Gastrocnemius medialis (tissue), 4 donors: ENCODE data around the gene C2orf92. TPM values are rescaled to one million over a fixed set of nuclear protein-coding genes. Genes with fewer than 3 reads are reported as not detected.

ENCODE experiments used
- ATAC-seq, 2 donors: fragments of 150-250 bp; one replicate each; pipeline ENCODE4 v1.9.1; 2016
- DNase-seq, 2 donors: peaks; one replicate each; pipeline ENCODE4 v3.0.0-alpha.2; 2019
- H3K27ac ChIP-seq, 4 donors: fragments of 200-600 bp; sonication (generic); 1 replicate in 1 of 4; 2 replicates in 3 of 4; pipeline ENCODE4 v1.5.1; 2016 to 2018; ENCODE audit warnings: mild to moderate bottlenecking in 2 of 4, moderate library complexity in 1 of 4
- H3K27me3 ChIP-seq, 3 donors: fragments of 200-600 bp; sonication (generic) in 2 of 3; 1 replicate in 1 of 3; 2 replicates in 2 of 3; pipeline versions ENCODE4 v1.5.1 to v1.6.0; 2016 to 2019; ENCODE audit warnings: mild to moderate bottlenecking in 1 of 3, moderate library complexity in 1 of 3
- H3K36me3 ChIP-seq, 2 donors: fragments of 200-600 bp; sonication (generic) in 1 of 2; one replicate each; pipeline ENCODE4 v1.5.1; 2017 to 2018
- H3K4me1 ChIP-seq, 2 donors: fragments of 200-600 bp; sonication (generic) in 1 of 2; one replicate each; pipeline ENCODE4 v1.5.1; 2016 to 2017; ENCODE audit warnings: mild to moderate bottlenecking in 2 of 2
- H3K4me3 ChIP-seq, 4 donors: fragments of 200-600 bp; sonication (generic) in 3 of 4; 1 replicate in 1 of 4; 2 replicates in 3 of 4; pipeline ENCODE4 v1.5.1; 2016 to 2019; ENCODE audit warnings: mild to moderate bottlenecking in 2 of 4
- H3K9me3 ChIP-seq, 3 donors: fragments of 200-600 bp; sonication (generic) in 2 of 3; 1 replicate in 1 of 3; 2 replicates in 2 of 3; pipeline ENCODE4 v1.5.1; 2016 to 2019
- CTCF ChIP-seq, 5 experiments: fragments of 450-650 bp in 3 of 5; fragments of 200-600 bp in 2 of 5; sonication (generic) in 2 of 5; IDR thresholded peaks in 4 of 5; conservative IDR thresholded peaks in 1 of 5; 1 replicate in 4 of 5; 2 replicates in 1 of 5; pipeline ENCODE4 v1.5.1; 2016 to 2019; ENCODE audit warnings: antibody characterized with exemption in 5 of 5, mild to moderate bottlenecking in 3 of 5, moderate library complexity in 3 of 5
- POLR2A ChIP-seq, 2 donors: fragments of 450-650 bp; IDR thresholded peaks; one replicate each; pipeline ENCODE4 v1.6.1; 2017; ENCODE audit warnings: antibody characterized with exemption in 2 of 2, mild to moderate bottlenecking in 2 of 2, moderate library complexity in 2 of 2
- in situ Hi-C, 4 donors: fragments of 200-750 bp; cut with MboI; loops; one replicate each; pipeline versions ENCODE4 v1.15.0 to v1.8.0; 2017; ENCODE audit warnings: low sequenced_read_pairs in 4 of 4
- intact Hi-C: fragments of 100-400 bp; cut with DNase I; formaldehyde crosslinking; loops from one replicate; pipeline ENCODE4 v1.15.1; 2023; ENCODE audit warnings: low total_unique reads
- total RNA-seq, 4 donors: library from RNA; depleted of rRNA; stranded (reverse); fragments of >200 nt; gene quantifications; one replicate each; pipeline versions ENCODE4 v1.1.0 to v1.2.3, GENCODE V29; 2016

The C2orf92 gene
- total RNA-seq, 4 donors from 2014 or later, result 0.85 to 4.2 TPM; not detected in 2

- DNase-seq, result no peak
- no peaks in the 10 kb centered on the region for H3K4me1 ChIP-seq
- no peak for TF ChIP-seq POLR2A (IDR thresholded peaks at IDR 0.05)
- TF ChIP-seq CTCF (IDR thresholded peaks at IDR 0.05 in 4 of 5, conservative IDR thresholded peaks at IDR 0.05 in 1 of 5), result no peak
- H3K4me3 ChIP-seq, result no peak overlapping the region
- H3K27ac ChIP-seq, result no peak overlapping the region
- H3K36me3 ChIP-seq, result peaks cover 0 to 51% of the 10 kb centered on the region in 2 donors
- H3K27me3 ChIP-seq, result no peaks in the 10 kb centered on the region
- in situ Hi-C loops (loop anchor here in 1 of 4 donors (25.0 kb wide), 1 partner anchor 1116 kb away; the partner anchor contains the start of gene ARID5A), intact Hi-C loops (no loop called here)
- no peak for ATAC-seq
- no peaks in the 10 kb centered on the region for H3K9me3 ChIP-seq
Measured at GRCh38 chr2:97653473-97653872, 16.0 kb upstream of the C2orf92 start.

- intact Hi-C loops, result no loop called here
- Histone ChIP-seq H3K9me3 (no peaks in the 10 kb centered on the region), H3K4me3 (no peak overlapping the region), H3K27ac (no peak overlapping the region), H3K27me3 (no peaks in the 10 kb centered on the region), H3K4me1 (no peaks in the 10 kb centered on the region), H3K36me3 (peaks cover 0 to 51% of the 10 kb centered on the region in 2 donors)
- DNase-seq (no peak), ATAC-seq (no peak)
- TF ChIP-seq POLR2A (IDR thresholded peaks at IDR 0.05) (no peak), CTCF (IDR thresholded peaks at IDR 0.05 in 4 of 5, conservative IDR thresholded peaks at IDR 0.05 in 1 of 5) (no peak)
- in situ Hi-C loops, result loop anchor here in 1 of 4 donors (25.0 kb wide), 1 partner anchor 1117 kb away; the partner anchor contains the start of gene ARID5A
Measured at GRCh38 chr2:97653874-97654273, 15.6 kb upstream of the C2orf92 start.

GRCh38 chr2:97654309-97654708, 15.2 kb upstream of the C2orf92 start:
- Histone ChIP-seq H3K9me3 (no peaks in the 10 kb centered on the region), H3K27ac (no peak overlapping the region), H3K27me3 (no peaks in the 10 kb centered on the region), H3K4me3 (no peak overlapping the region), H3K4me1 (no peaks in the 10 kb centered on the region), H3K36me3 (peaks cover 0 to 51% of the 10 kb centered on the region in 2 donors)
- no peak for DNase-seq
- in situ Hi-C loops (loop anchor here in 1 of 4 donors (25.0 kb wide), 1 partner anchor 1117 kb away; the partner anchor contains the start of gene ARID5A), intact Hi-C loops (no loop called here)
- ATAC-seq, result no peak
- no peak for TF ChIP-seq CTCF (IDR thresholded peaks at IDR 0.05 in 4 of 5, conservative IDR thresholded peaks at IDR 0.05 in 1 of 5)
- TF ChIP-seq POLR2A (IDR thresholded peaks at IDR 0.05), result no peak

GRCh38 chr2:97654791-97655190, 14.7 kb upstream of the C2orf92 start:
- in situ Hi-C loops, result loop anchor here in 1 of 4 donors (25.0 kb wide), 1 partner anchor 1117 kb away; the partner anchor contains the start of gene ARID5A
- TF ChIP-seq CTCF (IDR thresholded peaks at IDR 0.05 in 4 of 5, conservative IDR thresholded peaks at IDR 0.05 in 1 of 5), result no peak
- TF ChIP-seq POLR2A (IDR thresholded peaks at IDR 0.05), result no peak
- intact Hi-C loops, result no loop called here
- Histone ChIP-seq H3K4me3 (no peak overlapping the region), H3K9me3 (no peaks in the 10 kb centered on the region), H3K27me3 (no peaks in the 10 kb centered on the region), H3K27ac (no peak overlapping the region), H3K36me3 (peaks cover 0 to 47% of the 10 kb centered on the region in 2 donors), H3K4me1 (no peaks in the 10 kb centered on the region)
- DNase-seq (no peak), ATAC-seq (no peak)
